ENCODE data around the gene CDH8. TPM values are rescaled to one million over a fixed set of nuclear protein-coding genes. Genes with fewer than 3 reads are reported as not detected.
A peak's percentile ranks its signal among the peaks of the same experiment; 100 is the strongest.

The CDH8 gene, protein sequence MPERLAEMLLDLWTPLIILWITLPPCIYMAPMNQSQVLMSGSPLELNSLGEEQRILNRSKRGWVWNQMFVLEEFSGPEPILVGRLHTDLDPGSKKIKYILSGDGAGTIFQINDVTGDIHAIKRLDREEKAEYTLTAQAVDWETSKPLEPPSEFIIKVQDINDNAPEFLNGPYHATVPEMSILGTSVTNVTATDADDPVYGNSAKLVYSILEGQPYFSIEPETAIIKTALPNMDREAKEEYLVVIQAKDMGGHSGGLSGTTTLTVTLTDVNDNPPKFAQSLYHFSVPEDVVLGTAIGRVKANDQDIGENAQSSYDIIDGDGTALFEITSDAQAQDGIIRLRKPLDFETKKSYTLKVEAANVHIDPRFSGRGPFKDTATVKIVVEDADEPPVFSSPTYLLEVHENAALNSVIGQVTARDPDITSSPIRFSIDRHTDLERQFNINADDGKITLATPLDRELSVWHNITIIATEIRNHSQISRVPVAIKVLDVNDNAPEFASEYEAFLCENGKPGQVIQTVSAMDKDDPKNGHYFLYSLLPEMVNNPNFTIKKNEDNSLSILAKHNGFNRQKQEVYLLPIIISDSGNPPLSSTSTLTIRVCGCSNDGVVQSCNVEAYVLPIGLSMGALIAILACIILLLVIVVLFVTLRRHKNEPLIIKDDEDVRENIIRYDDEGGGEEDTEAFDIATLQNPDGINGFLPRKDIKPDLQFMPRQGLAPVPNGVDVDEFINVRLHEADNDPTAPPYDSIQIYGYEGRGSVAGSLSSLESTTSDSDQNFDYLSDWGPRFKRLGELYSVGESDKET
- total RNA-seq, result under 0.01 TPM

DNA sequence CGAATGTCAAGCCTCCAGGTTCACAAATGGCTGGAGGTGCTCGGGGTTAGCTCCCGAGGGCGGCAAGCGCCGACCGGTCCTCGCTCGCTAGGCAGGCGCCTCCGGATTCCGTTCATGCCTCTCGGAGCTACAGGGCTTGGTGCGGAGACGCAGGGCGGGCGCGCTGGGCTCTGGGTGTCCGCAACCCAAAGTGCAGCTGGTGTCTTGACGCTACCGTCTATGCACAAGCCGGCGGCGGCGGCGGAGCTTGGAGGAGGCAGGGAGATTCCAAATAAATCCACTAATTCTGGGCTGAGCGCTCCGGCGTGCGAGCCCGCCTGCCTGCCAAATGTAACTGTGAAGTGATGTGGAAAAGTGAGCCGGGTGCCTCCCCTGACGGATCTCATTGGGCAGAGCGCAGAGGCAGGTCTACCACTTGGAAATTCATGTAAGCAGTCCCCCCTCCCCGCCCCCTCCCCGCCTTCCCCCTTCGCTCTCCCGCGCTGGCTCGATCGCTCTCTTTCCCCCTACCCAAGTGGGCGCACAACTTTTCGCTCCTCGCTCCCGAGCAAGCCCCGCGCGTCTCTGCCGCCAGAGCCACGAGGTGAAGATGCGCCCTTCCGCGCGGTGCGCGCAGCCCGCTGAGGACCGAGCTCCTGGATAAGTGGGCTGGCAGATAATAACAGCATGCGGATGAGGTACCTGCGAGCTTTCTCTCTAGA is at the start of gene CDH8:
Gene CDH8, minus strand, starts transcription at position 338 of the 701 bp plus-strand sequence. CDS start 15,035 bp downstream, outside the sequence.
- no peak for DNase-seq (ENCODE audit: low read depth in 2 of 3, low spot score in 2 of 3)

DNA sequence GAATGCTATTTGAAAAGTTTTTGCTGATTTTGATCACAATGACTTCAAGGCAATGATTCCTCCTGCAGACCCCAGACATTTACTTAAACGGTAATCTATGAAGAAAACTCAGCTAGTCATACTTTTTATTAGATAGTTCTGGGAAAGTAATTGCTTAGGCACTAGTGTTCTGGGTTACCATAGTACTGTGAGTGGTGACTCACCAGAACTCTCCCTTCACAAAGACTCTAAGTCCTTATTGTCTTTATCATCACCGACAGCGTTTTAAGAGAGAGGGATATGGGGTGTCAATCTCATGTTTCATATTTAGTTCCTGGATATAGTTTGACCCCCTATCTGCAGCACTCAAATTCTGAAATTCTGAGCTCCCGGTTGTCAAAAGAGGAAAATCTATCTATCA is 43.0 kb upstream of the CDH8 start:
- DNase-seq (ENCODE audit: low read depth in 2 of 3, low spot score in 2 of 3), result no peak

DNA sequence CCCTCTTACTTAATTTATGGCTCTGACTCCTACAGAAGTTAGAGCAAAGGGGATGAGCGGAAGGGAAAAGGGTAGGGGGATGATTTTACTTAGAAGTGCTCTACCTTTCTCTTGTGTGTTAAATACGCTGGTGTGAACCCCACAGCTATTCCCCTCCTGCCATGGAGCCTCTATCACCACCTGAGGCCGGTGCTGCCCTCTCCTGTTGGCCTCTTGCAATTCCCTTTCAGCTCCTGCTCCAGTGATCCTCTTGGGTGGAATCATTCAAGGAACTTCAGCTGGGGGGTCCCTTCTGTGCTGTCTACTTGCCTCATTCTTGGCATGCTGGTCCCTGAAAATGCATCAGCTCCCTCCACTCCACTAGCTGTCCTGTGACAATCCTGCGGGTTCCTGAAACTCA is 41.8 kb upstream of the CDH8 start:
- DNase-seq (ENCODE audit: low read depth in 2 of 3, low spot score in 2 of 3), result no peak

DNA sequence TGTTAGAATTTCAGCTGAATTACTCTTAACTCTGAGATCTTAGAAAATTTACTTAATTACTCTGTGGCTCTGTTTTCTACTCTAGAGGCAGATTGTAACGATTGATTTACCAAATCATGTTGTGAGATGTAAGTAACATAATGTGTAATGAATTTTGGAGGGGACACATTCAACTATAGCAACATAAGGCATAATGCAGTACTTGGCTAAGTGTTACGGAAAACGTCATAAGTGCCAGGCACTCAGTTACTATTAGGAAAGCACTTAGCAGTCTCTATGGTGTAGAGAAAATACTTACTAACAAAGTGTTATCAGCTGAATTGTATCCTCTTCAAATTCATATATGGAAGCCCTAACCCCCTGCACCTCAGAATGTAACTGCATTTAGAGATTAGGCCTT is 40.6 kb upstream of the CDH8 start:
- no peak for DNase-seq (ENCODE audit: low read depth in 2 of 3, low spot score in 2 of 3)

DNA sequence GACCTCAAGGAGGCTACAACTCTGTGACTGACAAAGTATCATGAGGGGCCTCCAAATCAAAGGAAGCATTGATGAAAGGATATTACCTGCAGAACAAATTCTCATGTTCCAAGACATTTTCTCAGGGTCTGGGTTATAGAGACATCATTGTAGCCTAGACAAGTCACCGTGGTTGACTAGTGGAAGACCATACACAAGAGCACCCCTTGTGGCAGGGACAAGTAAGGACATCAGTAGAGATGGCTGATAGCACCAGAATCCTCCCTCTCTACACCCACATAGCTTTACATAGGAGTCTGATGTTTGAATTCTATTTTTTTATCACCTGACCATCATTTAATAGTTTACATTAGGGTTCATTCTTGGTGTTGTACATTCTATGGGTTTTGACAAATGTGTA is 32.5 kb upstream of the CDH8 start:
- no peak for DNase-seq (ENCODE audit: low read depth in 2 of 3, low spot score in 2 of 3)

DNA sequence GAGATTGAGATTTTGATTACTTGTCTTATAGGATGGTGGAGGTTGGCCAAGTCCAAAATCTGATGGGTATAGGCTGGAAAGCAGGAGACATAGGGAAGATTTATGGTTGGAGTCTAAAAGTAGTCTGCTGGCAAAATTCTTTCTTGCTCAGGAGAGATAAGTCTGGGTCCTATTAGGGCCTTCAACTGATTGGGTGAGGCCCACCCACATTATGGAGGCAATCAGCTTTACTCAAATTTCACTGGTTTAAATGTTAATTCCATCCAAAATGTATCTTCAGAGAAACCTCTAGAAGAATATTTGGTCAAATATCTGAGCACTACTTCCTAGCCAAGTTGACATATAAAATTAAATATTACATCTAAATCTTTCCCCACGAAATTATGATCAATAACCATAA is 31.7 kb upstream of the CDH8 start:
- no peak for DNase-seq (ENCODE audit: low read depth in 2 of 3, low spot score in 2 of 3)

DNA sequence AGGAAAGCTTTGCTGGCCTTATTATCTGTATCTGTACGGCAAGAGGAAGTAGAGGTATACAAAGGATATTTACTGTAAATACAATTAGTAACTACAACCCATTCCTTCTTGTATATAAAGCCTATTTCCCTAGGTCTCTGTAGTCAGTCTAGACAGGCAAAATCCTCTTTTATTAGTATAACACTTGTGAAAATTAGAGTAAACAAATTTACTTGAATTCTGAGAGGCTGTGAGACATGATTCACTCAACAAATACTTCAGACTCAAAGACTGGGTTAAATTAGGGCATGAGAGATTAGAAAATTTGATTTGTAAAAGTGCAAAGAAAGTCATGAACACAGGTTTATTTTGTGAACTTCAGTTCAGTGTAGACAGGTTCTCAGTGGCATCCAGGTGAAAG is 30.9 kb upstream of the CDH8 start:
- no peak for DNase-seq (ENCODE audit: low read depth in 2 of 3, low spot score in 2 of 3)

DNA sequence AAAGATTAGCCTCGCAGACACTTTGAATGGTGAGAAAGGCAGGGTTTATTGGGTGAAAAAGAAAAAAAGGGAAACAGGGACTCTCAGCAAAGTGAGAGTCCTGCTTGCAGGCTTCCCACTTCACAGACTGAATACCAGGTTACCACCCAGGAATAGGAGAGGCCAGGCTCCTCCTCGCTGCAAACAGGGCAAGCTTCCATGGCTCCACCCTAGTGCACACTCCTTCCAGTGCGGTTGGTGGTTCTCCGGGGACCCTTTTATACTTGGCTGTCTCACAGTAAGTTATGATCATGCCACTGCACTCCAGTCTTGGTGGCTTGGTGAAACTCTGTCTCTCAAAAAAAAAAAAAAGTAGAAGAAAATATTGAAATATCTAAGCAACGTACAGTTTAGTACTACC is 30.5 kb upstream of the CDH8 start:
- DNase-seq (ENCODE audit: low read depth in 2 of 3, low spot score in 2 of 3), result no peak

DNA sequence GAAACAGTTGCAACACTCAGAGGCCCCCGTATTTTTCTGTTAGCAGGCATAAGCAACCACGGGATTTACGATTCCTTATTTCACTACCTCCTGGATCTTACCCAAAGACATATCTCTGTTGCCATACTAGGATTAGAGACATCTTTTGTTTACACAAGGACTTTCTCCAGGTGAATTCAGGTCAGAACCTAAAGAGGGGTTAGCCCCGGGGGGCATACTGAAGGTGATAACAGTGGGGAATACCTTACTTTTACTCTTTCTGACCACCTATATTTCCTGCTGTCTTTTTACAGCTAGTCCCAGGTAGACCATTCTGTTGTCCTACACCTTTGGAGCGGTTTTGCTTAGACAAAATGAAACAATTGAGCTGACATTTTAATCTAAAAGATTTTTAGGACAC is 27.9 kb upstream of the CDH8 start:
- DNase-seq (ENCODE audit: low read depth in 2 of 3, low spot score in 2 of 3), result no peak

DNA sequence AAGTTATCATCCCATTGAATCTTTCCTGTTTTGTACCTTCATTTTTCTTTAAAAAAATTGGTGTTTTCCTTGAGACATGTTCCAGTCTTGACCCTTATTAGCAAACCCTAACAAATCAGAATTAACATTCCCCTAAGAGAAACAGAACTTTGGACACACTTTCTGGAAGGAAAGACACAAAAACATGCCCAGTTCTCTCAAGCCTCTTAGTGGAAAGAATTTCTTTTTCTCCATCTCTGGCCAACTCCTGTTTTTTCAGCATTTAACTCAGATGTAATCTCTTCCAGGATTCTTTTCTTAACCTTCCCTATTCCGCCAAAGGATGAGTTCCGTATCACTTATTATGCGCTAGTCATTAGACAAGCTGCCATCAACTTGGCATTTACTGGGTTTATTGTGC is 23.9 kb upstream of the CDH8 start:
- no peak for DNase-seq (ENCODE audit: low read depth in 2 of 3, low spot score in 2 of 3)

DNA sequence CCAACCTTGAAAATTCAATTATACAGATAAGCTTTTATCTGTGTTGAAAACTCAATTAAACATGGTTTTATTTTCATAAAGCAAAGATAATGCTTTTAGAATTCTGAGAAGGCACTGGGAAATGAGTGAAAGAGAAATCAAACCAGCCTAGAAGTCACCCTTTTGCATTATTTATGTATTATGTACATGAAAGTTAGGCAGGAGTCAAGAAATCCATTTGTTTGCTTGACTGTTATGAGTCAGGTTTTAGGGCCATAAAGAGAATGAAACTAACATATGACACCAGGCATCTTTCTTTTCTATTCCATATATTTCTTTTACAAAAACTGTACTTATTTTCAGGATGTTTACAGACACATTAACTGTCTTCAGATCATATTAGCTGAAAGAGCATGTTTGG is 23.3 kb upstream of the CDH8 start:
- no peak for DNase-seq (ENCODE audit: low read depth in 2 of 3, low spot score in 2 of 3)

DNA sequence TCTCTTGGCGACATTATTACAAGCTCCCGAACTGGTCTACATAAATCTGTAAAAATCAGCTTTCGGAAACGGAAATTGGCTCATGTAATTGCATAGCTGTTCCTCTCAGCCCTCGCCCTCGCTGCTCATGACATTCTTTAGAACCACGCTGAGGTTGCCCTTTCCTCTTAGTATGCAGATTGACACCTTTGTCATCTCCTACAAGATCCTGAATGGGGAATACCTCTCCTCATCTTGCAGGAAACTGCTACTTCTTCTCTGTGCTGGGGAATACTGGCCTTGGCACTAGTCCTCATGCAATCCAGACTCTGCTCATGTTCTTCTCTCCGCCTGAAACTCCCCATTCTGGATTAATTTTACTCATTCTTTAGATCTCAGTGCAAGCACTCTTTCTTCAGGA is 22.2 kb upstream of the CDH8 start:
- no peak for DNase-seq (ENCODE audit: low read depth in 2 of 3, low spot score in 2 of 3)

DNA sequence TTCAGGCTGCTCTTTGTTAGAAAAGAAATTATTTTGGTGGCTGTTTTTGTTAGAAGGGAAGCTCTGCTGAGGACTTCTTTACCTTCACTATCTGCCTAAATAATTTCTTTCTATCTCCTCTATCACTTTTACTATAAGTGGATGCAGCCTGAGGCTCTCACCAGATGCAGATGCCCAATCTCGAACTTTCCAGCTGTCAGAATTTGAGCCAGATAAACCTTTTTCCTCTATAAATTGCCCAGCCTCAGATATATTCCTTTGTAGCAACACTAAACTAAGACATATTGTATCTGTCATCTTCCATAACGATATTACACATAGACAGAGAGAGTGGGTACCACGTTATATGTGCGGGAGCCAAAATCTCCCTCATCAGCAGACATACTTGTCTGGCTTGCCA is 15.7 kb upstream of the CDH8 start:
- DNase-seq (ENCODE audit: low read depth in 2 of 3, low spot score in 2 of 3), result no peak

DNA sequence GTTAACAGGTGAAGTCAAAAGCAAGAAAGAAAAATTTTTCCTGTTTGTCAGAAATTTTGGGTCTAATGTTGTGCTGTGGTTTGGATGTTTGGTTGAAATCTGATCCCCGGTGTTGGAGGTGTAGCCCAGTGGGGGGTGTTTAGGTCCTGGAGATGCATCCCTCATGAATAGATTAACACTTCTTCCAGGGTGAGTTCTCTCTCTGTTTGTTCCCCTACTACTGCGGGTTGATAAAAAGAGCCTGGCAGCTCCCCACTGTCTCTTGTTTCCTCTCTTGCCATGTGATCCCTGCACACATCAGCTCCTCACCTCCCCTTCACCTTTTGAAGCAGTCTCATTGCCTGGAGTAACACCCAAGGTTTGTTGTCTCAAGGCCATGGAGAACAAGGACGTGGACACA is 14.6 kb upstream of the CDH8 start:
- no peak for DNase-seq (ENCODE audit: low read depth in 2 of 3, low spot score in 2 of 3)

DNA sequence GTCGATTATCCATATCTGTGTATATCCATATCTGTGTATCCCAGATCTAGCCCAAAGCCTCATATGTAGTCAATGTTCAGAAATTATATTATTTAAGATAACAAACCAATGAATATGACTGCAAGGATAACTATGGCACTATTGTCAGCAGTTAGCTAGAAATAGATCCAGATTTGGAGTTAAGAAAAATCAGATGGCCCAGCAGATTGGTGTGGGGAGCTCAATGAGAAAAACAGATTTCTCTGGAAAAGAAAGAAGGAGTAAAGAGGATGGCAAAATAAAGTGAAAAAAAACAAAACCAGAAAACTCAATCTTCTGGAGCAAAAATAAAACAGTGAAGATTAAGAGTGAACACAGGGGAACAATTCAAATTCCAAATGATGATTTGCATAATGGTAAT is 10.6 kb upstream of the CDH8 start:
- DNase-seq (ENCODE audit: low read depth in 2 of 3, low spot score in 2 of 3), result no peak

DNA sequence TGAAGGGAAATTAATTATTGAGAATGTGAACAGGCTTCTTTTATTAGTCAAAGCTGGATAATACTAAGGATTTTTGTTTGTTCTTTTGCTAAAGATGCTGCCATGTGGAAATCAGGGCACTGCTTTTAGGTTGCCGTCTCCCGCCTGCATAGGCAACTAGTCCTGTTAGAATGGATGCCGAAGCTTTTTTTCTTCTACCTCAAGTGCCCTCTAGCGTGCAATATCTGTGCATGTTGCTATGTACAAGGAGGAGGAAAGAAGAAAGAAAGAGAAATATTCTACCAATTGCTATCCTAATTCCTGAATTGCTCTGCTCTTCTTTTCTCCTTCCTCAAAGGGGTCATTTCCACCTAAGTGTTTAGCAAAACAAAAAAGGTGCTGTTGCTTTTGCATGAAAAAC is 5.2 kb upstream of the CDH8 start:
- DNase-seq (ENCODE audit: low read depth in 2 of 3, low spot score in 2 of 3), result peak in 2 of 3 donors; percentile 1 to 5

DNA sequence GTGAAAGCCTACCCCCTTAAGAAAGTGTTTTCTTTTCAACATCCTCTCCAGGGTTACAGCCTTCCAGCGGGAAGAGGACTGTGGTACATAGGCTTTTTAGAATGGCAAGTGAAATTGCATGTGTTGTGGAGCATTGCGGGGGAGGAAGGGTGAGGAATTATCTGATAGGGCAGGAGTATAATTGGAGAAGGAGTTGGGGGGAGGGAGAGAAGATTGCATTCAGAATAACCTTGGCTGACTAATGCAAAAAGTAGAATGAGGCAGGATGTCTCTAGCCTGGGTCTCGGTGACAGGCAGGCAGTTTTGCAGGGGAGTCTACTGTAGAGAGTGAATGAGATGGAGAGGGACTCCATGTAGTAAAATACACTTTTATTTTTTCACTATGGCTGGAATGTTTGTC is 2.4 kb upstream of the CDH8 start:
- no peak for DNase-seq (ENCODE audit: low read depth in 2 of 3, low spot score in 2 of 3)

DNA sequence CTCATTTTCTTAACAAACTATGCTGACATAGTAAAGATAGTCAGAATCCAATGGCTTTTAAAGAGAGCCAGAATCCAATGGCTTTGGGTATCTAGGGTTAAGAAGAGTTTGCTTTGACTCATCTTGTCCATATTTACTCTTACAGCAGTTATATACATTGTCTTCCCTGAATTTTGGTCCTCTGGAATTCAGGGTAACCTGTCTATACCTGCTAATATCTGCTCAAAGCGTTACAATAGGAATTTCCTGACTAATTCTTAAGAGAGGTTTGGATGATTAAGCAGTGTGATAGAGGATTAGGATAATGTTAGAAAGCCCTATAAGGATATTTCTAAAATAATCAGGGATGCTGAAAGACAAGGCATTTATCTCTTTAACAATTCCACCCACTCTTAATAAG is 2.0 kb upstream of the CDH8 start:
- no peak for DNase-seq (ENCODE audit: low read depth in 2 of 3, low spot score in 2 of 3)

DNA sequence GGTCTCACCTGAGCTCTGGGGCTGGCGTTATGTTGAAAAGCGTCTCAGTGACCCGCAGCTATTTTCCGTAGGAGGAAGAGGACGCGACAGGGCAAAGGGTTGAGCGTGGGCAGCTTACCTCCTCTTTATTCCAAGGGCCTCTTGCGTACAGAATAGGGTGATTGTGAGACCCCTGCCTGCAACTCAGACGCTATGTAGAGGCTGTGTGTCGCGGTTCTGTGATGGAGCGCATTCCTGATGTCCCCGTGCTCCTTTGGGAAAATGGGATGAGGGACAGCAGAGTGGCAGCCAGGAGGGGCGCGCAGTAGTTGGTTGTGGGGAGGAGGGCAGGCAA is 531 bp upstream of the CDH8 start:
- no peak for DNase-seq (ENCODE audit: low read depth in 2 of 3, low spot score in 2 of 3)

DNA sequence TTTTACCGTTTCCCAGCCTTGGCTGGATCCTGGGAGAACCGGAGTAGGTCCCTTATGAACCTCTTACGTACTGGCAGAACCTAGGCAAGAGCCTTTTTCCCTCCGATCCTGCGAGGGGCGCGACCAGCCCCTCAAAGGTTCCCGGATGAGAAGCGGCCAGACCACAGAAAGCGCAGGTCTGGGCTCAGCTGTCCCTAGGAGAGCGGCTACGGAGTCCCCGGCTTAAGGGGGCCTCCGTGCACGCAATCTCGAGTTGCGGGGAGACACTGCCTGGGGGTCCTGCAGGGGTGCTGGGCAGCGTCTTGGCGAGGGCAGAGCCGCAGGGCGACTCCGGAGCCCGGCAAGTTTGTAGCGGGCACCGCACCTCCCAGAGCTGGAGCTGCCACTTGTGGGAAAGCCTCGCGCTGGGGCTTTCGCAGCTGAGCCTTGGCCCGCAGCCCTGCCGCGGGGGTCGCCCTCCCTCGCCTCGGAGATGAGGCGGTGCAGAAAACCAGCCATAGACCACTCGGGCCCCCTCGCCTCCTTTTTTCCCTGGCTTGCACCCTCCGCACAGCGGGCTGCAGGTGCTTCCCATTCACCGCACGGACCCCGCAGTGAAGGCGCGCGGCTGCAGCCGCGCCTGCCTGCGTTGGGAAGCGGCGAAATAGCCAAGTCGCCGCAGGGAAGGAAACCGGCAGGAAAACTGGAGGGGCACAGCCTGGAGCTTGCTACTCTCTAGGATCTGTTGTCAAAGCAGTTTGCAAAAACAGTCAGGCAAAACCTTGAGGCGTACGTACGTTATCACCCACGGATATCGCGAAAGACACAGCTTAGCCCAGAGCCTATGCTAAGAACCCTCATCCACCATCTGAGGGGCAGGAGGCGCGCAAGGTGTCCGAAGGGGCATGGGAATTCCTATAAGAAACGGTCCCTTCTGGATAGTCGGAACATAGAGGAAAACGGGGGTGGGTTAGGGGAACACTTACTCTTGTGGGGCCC is 834 bp downstream of the CDH8 start:
- DNase-seq (ENCODE audit: low read depth in 2 of 3, low spot score in 2 of 3), result no peak

Data from hematopoietic multipotent progenitor cell (in vitro differentiated cells).